ENCODE measurements around the gene PLRG1. TPM values are rescaled to one million over a fixed set of nuclear protein-coding genes. Genes with fewer than 3 reads are reported as not detected.

Gene PLRG1
- polyA plus RNA-seq, 2 donors = 28.9 to 56.0 TPM

- H3K27me3 ChIP-seq (ENCODE audit: control insufficient read depth in 1 of 2, insufficient read depth in 2 of 2, low read length in 2 of 2) = peaks cover 4 to 8% of the 10 kb centered on the region in 2 donors
- no peak overlapping the region for H3K4me3 ChIP-seq (ENCODE audit: low read depth in 1 of 2, low read length in 2 of 2)
- 60 to 70% methylated on average over 56 of the region's 56 CpGs for WGBS, 2 donors
Observed at GRCh38 chr4:154489558-154490233, 60.5 kb downstream of the PLRG1 start.

GRCh38 chr4:154487145-154487544 lies 63.1 kb downstream of the PLRG1 start:
- Histone ChIP-seq H3K27ac (ENCODE audit: low read depth in 2 of 2, low read length in 1 of 2) (no peak overlapping the region), H3K4me1 (ENCODE audit: control insufficient read depth in 2 of 2, insufficient read depth in 2 of 2, low read length in 1 of 2) (peaks cover 11 to 16% of the 10 kb centered on the region in 2 donors), H3K27me3 (ENCODE audit: control insufficient read depth in 1 of 2, insufficient read depth in 2 of 2, low read length in 2 of 2) (peaks cover 4 to 8% of the 10 kb centered on the region in 2 donors), H3K9me3 (ENCODE audit: control insufficient read depth in 2 of 2, insufficient read depth in 1 of 2, low read depth in 1 of 2, low read length in 1 of 2) (peaks cover 0 to 8% of the 10 kb centered on the region in 2 donors), H3K36me3 (ENCODE audit: control insufficient read depth in 2 of 2, insufficient read depth in 2 of 2, low read length in 1 of 2) (no peaks in the 10 kb centered on the region), H3K4me3 (ENCODE audit: low read depth in 1 of 2, low read length in 2 of 2) (no peak overlapping the region)
- 85 to 87% methylated on average over 4 of the region's 4 CpGs for WGBS, 2 donors

More at GRCh38 chr4:154489558-154490233, 60.5 kb downstream of the PLRG1 start:
- Histone ChIP-seq H3K9me3 (ENCODE audit: control insufficient read depth in 2 of 2, insufficient read depth in 1 of 2, low read depth in 1 of 2, low read length in 1 of 2) (peaks cover 0 to 8% of the 10 kb centered on the region in 2 donors), H3K4me1 (ENCODE audit: control insufficient read depth in 2 of 2, insufficient read depth in 2 of 2, low read length in 1 of 2) (peaks cover 12 to 18% of the 10 kb centered on the region in 2 donors), H3K36me3 (ENCODE audit: control insufficient read depth in 2 of 2, insufficient read depth in 2 of 2, low read length in 1 of 2) (no peaks in the 10 kb centered on the region), H3K27ac (ENCODE audit: low read depth in 2 of 2, low read length in 1 of 2) (no peak overlapping the region)

GRCh38 chr4:154485127-154485773 lies 65.0 kb downstream of the PLRG1 start:
- Histone ChIP-seq H3K36me3 (ENCODE audit: control insufficient read depth in 2 of 2, insufficient read depth in 2 of 2, low read length in 1 of 2) (no peaks in the 10 kb centered on the region), H3K4me1 (ENCODE audit: control insufficient read depth in 2 of 2, insufficient read depth in 2 of 2, low read length in 1 of 2) (peaks cover 2 to 3% of the 10 kb centered on the region in 2 donors), H3K4me3 (ENCODE audit: low read depth in 1 of 2, low read length in 2 of 2) (no peak overlapping the region), H3K9me3 (ENCODE audit: control insufficient read depth in 2 of 2, insufficient read depth in 1 of 2, low read depth in 1 of 2, low read length in 1 of 2) (peaks cover 0 to 2% of the 10 kb centered on the region in 2 donors), H3K27me3 (ENCODE audit: control insufficient read depth in 1 of 2, insufficient read depth in 2 of 2, low read length in 2 of 2) (peaks cover 2 to 4% of the 10 kb centered on the region in 2 donors), H3K27ac (ENCODE audit: low read depth in 2 of 2, low read length in 1 of 2) (no peak overlapping the region)
- WGBS, 2 donors = 53% methylated on average over 4 of the region's 4 CpGs

Other genes starting within 250 kb of the PLRG1 start
- gene DCHS2, start 58.6 kb downstream of the PLRG1 start, polyA plus RNA-seq = under 1 TPM; 0.02 TPM
- gene FGB, start 12.6 kb upstream of the PLRG1 start, polyA plus RNA-seq = not detected
- not detected for gene FGA, start 40.3 kb upstream of the PLRG1 start, polyA plus RNA-seq
- not detected for gene FGG, start 62.3 kb upstream of the PLRG1 start, polyA plus RNA-seq
- under 1 TPM; 0.07 to 0.16 TPM for gene LRAT, start 193.6 kb upstream of the PLRG1 start, polyA plus RNA-seq
- not detected for gene RBM46, start 230.9 kb upstream of the PLRG1 start, polyA plus RNA-seq

All from esophagus (tissue), 2 donors.